ENCODE data around the gene PTPRJ. TPM values are rescaled to one million over a fixed set of nuclear protein-coding genes. Genes with fewer than 3 reads are reported as not detected.
A peak's percentile ranks its signal among the peaks of the same experiment; 100 is the strongest.

PTPRJ gene
- total and polyA plus RNA-seq, 2 experiments from 2014 or later = 8.9 to 12.4 TPM

DNA sequence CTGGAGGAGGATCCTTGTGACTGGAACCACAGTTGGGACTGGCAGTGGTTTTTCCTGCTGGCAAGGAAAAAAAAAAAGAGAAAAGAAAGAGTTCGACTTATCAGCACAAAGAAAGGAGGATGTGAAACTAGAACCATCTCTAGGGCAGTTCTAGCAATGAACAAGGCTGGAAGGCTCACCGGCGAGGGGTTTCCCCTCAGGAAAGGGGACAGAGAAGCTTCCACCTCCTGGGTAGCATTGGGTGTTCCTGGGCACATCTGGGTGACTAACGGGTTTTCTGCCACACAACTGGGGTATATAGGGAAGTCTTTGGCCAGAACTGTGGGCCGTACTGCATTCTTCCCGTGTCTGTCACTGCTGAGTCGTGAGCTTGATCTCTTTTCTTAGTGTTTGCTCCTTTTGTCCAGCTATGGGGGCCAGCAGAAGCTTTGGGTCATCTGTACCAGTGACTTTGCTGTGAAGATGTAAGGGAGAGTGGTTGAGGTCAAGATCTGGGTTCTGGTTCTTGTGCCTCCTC, 126.9 kb downstream of the PTPRJ start:
- no peak overlapping the region for H3K27ac ChIP-seq
- H3K4me3 ChIP-seq = no peak overlapping the region
- DNase-seq (ENCODE audit: low read depth in 1 of 2, low spot score in 1 of 2) = no peak
- no peaks in the 10 kb centered on the region for H3K36me3 ChIP-seq
- no peaks in the 10 kb centered on the region for H3K27me3 ChIP-seq
- TF ChIP-seq, protein P1, sequence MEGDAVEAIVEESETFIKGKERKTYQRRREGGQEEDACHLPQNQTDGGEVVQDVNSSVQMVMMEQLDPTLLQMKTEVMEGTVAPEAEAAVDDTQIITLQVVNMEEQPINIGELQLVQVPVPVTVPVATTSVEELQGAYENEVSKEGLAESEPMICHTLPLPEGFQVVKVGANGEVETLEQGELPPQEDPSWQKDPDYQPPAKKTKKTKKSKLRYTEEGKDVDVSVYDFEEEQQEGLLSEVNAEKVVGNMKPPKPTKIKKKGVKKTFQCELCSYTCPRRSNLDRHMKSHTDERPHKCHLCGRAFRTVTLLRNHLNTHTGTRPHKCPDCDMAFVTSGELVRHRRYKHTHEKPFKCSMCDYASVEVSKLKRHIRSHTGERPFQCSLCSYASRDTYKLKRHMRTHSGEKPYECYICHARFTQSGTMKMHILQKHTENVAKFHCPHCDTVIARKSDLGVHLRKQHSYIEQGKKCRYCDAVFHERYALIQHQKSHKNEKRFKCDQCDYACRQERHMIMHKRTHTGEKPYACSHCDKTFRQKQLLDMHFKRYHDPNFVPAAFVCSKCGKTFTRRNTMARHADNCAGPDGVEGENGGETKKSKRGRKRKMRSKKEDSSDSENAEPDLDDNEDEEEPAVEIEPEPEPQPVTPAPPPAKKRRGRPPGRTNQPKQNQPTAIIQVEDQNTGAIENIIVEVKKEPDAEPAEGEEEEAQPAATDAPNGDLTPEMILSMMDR (IDR thresholded peaks at IDR 0.05; ENCODE audit: low read depth, low read length) = no peak
- no peaks in the 10 kb centered on the region for H3K9me3 ChIP-seq (ENCODE audit: low read depth)
- H3K4me1 ChIP-seq (ENCODE audit: low read depth) = peaks cover 16% of the 10 kb centered on the region

DNA sequence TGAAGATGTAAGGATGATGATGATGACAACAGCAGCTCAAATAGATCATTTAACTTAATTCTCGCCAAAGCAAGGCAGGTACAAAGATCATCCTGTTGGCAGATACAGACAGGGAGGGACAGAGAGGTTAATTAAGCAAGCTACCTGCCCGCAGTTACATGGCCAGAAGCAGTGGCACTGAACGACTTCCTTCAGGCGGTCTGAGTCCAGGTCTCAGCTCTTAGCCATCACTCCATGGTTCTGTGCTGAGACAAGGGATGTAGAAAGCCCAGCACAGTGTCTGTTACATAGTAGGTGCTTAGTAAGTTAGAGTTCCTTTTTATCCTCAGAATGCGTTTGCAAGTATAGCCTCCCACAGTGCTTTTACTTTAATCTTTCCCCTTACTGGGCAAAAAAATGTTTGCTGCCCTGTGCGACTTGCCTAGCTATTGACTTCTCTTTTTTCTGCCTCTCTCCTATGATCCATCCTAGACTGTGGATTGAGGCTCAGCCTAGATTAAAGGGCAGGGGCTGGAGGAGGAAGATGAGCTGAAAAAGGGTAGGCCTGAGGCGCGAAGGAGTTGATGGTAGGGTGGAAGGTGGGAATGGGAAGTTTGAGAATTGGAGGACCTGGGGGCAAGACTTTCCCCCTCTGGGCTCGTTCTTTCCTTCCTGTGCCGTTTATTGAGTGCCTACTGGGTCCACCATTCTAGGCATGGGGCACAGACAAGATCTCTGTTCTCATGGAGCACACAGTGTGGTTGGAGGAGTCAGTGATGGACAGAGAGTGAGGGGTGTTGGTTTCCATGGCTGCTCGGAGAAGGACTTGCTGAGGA, 128.1 kb downstream of the PTPRJ start:
- Histone ChIP-seq H3K4me3 (no peak overlapping the region), H3K9me3 (ENCODE audit: low read depth) (no peaks in the 10 kb centered on the region), H3K27me3 (no peaks in the 10 kb centered on the region), H3K4me1 (ENCODE audit: low read depth) (peaks cover 14% of the 10 kb centered on the region), H3K36me3 (no peaks in the 10 kb centered on the region), H3K27ac (no peak overlapping the region)
- no peak for DNase-seq (ENCODE audit: low read depth in 1 of 2, low spot score in 1 of 2)
- TF ChIP-seq, protein P1 (IDR thresholded peaks at IDR 0.05; ENCODE audit: low read depth, low read length) = no peak

DNA sequence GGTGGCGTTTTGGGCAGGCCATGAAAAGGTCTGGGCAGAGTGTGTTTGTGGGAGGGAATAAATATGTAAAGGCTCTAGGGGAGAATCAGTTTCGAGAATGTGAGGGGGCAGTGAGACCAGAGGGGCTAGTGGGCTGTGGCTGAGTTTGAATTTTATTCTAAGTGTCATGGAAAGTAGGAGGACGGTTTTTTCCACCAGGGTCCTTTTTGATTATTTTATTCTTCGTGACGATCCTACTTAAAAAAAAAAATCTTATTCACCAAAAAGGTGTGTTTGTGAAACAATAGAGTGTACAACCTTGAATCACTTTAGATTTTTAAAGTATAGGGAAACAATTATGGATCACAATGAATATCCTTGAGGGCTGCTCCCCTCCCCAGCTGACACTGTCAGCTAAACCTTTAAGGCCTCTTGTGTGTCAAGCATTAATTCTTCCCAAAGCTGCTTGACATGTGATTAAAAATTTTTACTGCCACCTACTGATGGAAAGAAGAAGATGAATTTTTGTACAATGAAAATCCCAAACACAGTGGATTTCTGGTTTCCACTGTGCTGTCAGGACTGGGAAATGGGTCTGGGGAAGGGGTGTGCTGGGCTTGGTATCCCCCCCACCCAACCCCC, 128.8 kb downstream of the PTPRJ start:
- H3K4me1 ChIP-seq (ENCODE audit: low read depth) = peaks cover 7% of the 10 kb centered on the region
- peak in 1 of 2 donors; percentile 71 for DNase-seq (ENCODE audit: low read depth in 1 of 2, low spot score in 1 of 2)
- no peak overlapping the region for H3K4me3 ChIP-seq
- TF ChIP-seq, protein P1 (IDR thresholded peaks at IDR 0.05; ENCODE audit: low read depth, low read length) = peak; percentile 35
- H3K27me3 ChIP-seq = no peaks in the 10 kb centered on the region
- H3K27ac ChIP-seq = no peak overlapping the region
- H3K9me3 ChIP-seq (ENCODE audit: low read depth) = no peaks in the 10 kb centered on the region
- H3K36me3 ChIP-seq = no peaks in the 10 kb centered on the region

DNA sequence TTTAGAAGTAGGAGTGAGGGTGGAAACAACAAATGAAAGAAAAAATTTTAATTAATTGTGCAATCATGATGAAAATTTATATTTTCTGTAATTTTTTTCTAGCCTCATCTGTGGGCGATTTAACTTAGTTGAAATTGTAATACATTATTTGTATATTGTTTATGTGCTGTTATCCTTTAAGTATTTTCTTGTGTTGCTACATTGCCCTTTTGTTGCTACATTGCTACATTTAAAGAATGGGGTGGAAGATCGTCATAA, 130.1 kb downstream of the PTPRJ start:
- no peak for DNase-seq (ENCODE audit: low read depth in 1 of 2, low spot score in 1 of 2)
- Histone ChIP-seq H3K9me3 (ENCODE audit: low read depth) (no peaks in the 10 kb centered on the region), H3K4me1 (ENCODE audit: low read depth) (peaks cover 7% of the 10 kb centered on the region), H3K27ac (no peak overlapping the region), H3K36me3 (no peaks in the 10 kb centered on the region), H3K4me3 (no peak overlapping the region), H3K27me3 (no peaks in the 10 kb centered on the region)
- TF ChIP-seq, protein P1 (IDR thresholded peaks at IDR 0.05; ENCODE audit: low read depth, low read length) = no peak

DNA sequence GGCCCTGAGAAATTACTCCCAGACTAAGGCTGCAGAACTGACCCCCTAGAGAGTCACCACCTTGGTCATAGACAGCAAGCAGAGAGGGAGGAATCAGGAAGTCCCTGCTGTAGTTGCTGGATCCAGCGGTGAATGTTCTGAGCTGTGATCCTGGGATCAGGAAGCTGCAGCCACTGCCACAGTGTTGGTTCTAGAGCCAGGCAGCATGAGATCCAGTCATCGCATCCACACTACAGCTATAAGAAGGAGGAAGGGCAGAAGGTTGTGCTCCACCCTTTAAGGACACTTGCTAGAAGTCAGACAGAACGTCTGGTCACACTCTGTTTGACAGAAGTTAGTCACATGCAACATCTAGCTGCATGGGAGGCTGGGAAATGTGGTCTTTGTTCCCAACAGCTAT, 131.5 kb downstream of the PTPRJ start:
- DNase-seq (ENCODE audit: low read depth in 1 of 2, low spot score in 1 of 2) = peak in 1 of 2 donors; percentile 14

More for the DNA sequence above, 131.5 kb downstream of the PTPRJ start:
- peaks cover 7% of the 10 kb centered on the region for H3K4me1 ChIP-seq (ENCODE audit: low read depth)
- no peaks in the 10 kb centered on the region for H3K9me3 ChIP-seq (ENCODE audit: low read depth)
- H3K27ac ChIP-seq = peak overlapping the region; percentile 35
- no peak overlapping the region for H3K4me3 ChIP-seq
- no peaks in the 10 kb centered on the region for H3K27me3 ChIP-seq
- no peaks in the 10 kb centered on the region for H3K36me3 ChIP-seq
- TF ChIP-seq, protein P1 (IDR thresholded peaks at IDR 0.05; ENCODE audit: low read depth, low read length) = no peak

All from cardiac muscle cell (in vitro differentiated cells and primary cell).